DND-41 (cell line): Measurements from ENCODE around the gene MKNK1.

Experiments used
- ATAC-seq: fragments of 200-7000 bp; cut with Tn5 transposase; 3 replicates; pipeline ENCODE4 v1.9.1; 2021; ENCODE audit warnings: low read depth; ENCODE audit not compliant: insufficient read depth
- DNase-seq: peaks from one replicate; pipeline ENCODE4 v3.0.0-alpha.2; 2020
- H2AFZ ChIP-seq: 2 replicates; pipeline ENCODE4 v1.6.0; 2012; ENCODE audit warnings: low read depth, low read length
- H3K27ac ChIP-seq: 2 replicates; pipeline ENCODE4 v1.5.1; 2012; ENCODE audit warnings: low read length, inconsistent platforms
- H3K27me3 ChIP-seq: fragments of 200-600 bp; sonication (generic); 2 replicates; pipeline ENCODE4 v1.6.0; 2012; ENCODE audit warnings: low read length, mild to moderate bottlenecking, inconsistent platforms; ENCODE audit not compliant: insufficient read depth, poor library complexity
- H3K36me3 ChIP-seq: 2 replicates; pipeline ENCODE4 v1.5.1; 2012; ENCODE audit warnings: low read length, inconsistent platforms; ENCODE audit not compliant: insufficient read depth
- H3K4me1 ChIP-seq: 2 replicates; pipeline ENCODE4 v1.5.1; 2012; ENCODE audit warnings: mild to moderate bottlenecking, low read length; ENCODE audit not compliant: insufficient read depth
- H3K4me2 ChIP-seq: 2 replicates; pipeline ENCODE4 v1.6.0; 2012; ENCODE audit warnings: mild to moderate bottlenecking, moderate library complexity, low read length, inconsistent platforms; ENCODE audit not compliant: insufficient read depth
- H3K4me3 ChIP-seq, 2 experiments: fragments of 200-600 bp in 1 of 2; shearing (Covaris generic) in 1 of 2; 2 replicates each; pipeline ENCODE4 v1.5.1; 2012 to 2016; ENCODE audit warnings: inconsistent platforms in 2 of 2, low read length in 2 of 2, mild to moderate bottlenecking in 2 of 2, low read depth in 1 of 2, moderate library complexity in 1 of 2
- H3K79me2 ChIP-seq: 2 replicates; pipeline ENCODE4 v1.6.0; 2012; ENCODE audit warnings: low read length, inconsistent platforms; ENCODE audit not compliant: insufficient read depth
- H3K9ac ChIP-seq: 2 replicates; pipeline ENCODE4 v1.6.0; 2012; ENCODE audit warnings: low read depth, mild to moderate bottlenecking, inconsistent platforms, low read length, moderate library complexity
- H3K9me3 ChIP-seq: 2 replicates; pipeline ENCODE4 v1.5.1; 2012; ENCODE audit warnings: low read length, moderate library complexity, mild to moderate bottlenecking, inconsistent platforms; ENCODE audit not compliant: insufficient read depth, severe bottlenecking
- H4K20me1 ChIP-seq: 2 replicates; pipeline ENCODE4 v1.6.0; 2012; ENCODE audit warnings: low read length; ENCODE audit not compliant: insufficient read depth
- CTCF ChIP-seq: IDR thresholded peaks from 2 replicates; pipeline ENCODE4 v1.5.1; 2012; ENCODE audit warnings: borderline replicate concordance, low read length, moderate library complexity, mild to moderate bottlenecking; ENCODE audit not compliant: poor library complexity, severe bottlenecking; ENCODE audit errors: extremely low read depth
- EZH2 ChIP-seq: IDR thresholded peaks from 3 replicates; pipeline ENCODE4 v1.6.1; 2012; ENCODE audit warnings: borderline replicate concordance, low read depth, mild to moderate bottlenecking, moderate library complexity, low read length, inconsistent platforms; ENCODE audit not compliant: severe bottlenecking

Gene MKNK1

GRCh38 chr1:46555826-46556619 is 48.0 kb downstream of the MKNK1 start:
- Histone ChIP-seq H3K9me3 (no peaks in the 10 kb centered on the region), H3K4me1 (no peaks in the 10 kb centered on the region), H3K36me3 (no peaks in the 10 kb centered on the region; the same call in 1 of the 2 replicates), H4K20me1 (no peaks in the 10 kb centered on the region), H3K4me3 (no peak overlapping the region), H3K79me2 (no peaks in the 10 kb centered on the region), H2AFZ (no peak overlapping the region), H3K27ac (no peak overlapping the region), H3K27me3 (no peaks in the 10 kb centered on the region), H3K4me2 (no peak overlapping the region), H3K9ac (no peak overlapping the region)
- DNase-seq (no peak), ATAC-seq (no peak)
- TF ChIP-seq EZH2, result no peak
- no peak for TF ChIP-seq CTCF

GRCh38 chr1:46554597-46555381 is 49.3 kb downstream of the MKNK1 start:
- TF ChIP-seq CTCF (no peak), EZH2 (no peak)
- Histone ChIP-seq H3K79me2 (no peaks in the 10 kb centered on the region), H2AFZ (no peak overlapping the region), H3K9me3 (no peaks in the 10 kb centered on the region), H3K4me2 (no peak overlapping the region), H4K20me1 (no peaks in the 10 kb centered on the region), H3K36me3 (no peaks in the 10 kb centered on the region; the same call in 1 of the 2 replicates), H3K4me3 (no peak overlapping the region), H3K27me3 (no peaks in the 10 kb centered on the region), H3K4me1 (no peaks in the 10 kb centered on the region; the same call in 1 of the 2 replicates), H3K27ac (no peak overlapping the region), H3K9ac (no peak overlapping the region)
- ATAC-seq, result no peak
- DNase-seq, result no peak

- H3K4me3 ChIP-seq, result no peak overlapping the region
- H3K27me3 ChIP-seq, result no peaks in the 10 kb centered on the region
- no peaks in the 10 kb centered on the region; the same call in 1 of the 2 replicates for H3K4me1 ChIP-seq
- no peak overlapping the region for H3K27ac ChIP-seq
- H3K9ac ChIP-seq, result no peak overlapping the region
- no peaks in the 10 kb centered on the region for H3K79me2 ChIP-seq
- H3K9me3 ChIP-seq, result no peaks in the 10 kb centered on the region
- DNase-seq (no peak), ATAC-seq (no peak)
- no peak overlapping the region for H3K4me2 ChIP-seq
- no peaks in the 10 kb centered on the region for H4K20me1 ChIP-seq
- H3K36me3 ChIP-seq, result no peaks in the 10 kb centered on the region; the same call in 1 of the 2 replicates
- H2AFZ ChIP-seq, result no peak overlapping the region
- TF ChIP-seq EZH2 (no peak), CTCF (no peak)
Observed at GRCh38 chr1:46554236-46554596, 49.9 kb downstream of the MKNK1 start.
